OCI-LY1 (cell line): ENCODE measurements around the gene EFR3B.

Experiments used
- EZH2 ChIP-seq: fragments of 200-600 bp; sonication (generic), shearing (Covaris generic); IDR thresholded peaks from 2 replicates; pipeline ENCODE4 v1.8.0; 2017; ENCODE audit warnings: borderline replicate concordance, mixed run types, mild to moderate bottlenecking, antibody characterized with exemption, low read length, moderate library complexity, mixed read lengths
- TF ChIP-seq, protein P1 (sequence below): fragments of 200-600 bp; sonication (generic), shearing (Covaris generic); IDR thresholded peaks from 2 replicates; pipeline ENCODE4 v1.5.1; 2017; ENCODE audit warnings: mild to moderate bottlenecking, antibody characterized with exemption, low read length, moderate library complexity, mixed read lengths

DNA sequence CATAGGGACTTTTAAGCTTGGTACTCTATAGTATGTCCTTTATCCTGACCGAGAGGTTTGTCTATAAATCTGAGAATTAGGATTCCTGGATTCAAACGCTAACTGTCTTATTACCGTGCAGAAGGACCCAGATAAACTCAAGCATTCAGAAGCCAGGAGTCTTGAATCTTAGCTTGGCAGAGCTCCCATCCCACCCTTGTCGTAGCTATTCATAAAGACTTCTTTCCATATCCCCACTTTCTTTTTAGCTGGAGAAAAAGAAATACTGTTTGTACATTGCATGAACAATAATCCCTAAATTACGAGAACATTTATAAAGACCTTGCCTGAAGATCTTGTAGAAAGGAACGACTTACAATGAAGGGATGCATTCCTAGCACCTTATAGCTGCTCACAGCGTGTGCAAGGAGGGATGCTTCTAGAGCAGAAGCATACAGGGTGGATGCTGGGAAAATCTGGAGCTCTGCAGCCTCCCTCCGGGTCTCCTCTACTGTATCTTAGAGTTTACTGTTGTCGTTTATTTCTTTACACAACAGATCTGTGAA, 13.6 kb downstream of the EFR3B start:
- TF ChIP-seq, protein P1, sequence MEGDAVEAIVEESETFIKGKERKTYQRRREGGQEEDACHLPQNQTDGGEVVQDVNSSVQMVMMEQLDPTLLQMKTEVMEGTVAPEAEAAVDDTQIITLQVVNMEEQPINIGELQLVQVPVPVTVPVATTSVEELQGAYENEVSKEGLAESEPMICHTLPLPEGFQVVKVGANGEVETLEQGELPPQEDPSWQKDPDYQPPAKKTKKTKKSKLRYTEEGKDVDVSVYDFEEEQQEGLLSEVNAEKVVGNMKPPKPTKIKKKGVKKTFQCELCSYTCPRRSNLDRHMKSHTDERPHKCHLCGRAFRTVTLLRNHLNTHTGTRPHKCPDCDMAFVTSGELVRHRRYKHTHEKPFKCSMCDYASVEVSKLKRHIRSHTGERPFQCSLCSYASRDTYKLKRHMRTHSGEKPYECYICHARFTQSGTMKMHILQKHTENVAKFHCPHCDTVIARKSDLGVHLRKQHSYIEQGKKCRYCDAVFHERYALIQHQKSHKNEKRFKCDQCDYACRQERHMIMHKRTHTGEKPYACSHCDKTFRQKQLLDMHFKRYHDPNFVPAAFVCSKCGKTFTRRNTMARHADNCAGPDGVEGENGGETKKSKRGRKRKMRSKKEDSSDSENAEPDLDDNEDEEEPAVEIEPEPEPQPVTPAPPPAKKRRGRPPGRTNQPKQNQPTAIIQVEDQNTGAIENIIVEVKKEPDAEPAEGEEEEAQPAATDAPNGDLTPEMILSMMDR = no peak
- TF ChIP-seq EZH2 = no peak
